HCT116 (cell line): ENCODE results near the gene PAX5. TPM values are rescaled to one million over a fixed set of nuclear protein-coding genes. Genes with fewer than 3 reads are reported as not detected.

ENCODE experiments used
- ATAC-seq: fragments of 200-7000 bp; cut with Tn5 transposase; 2 replicates; pipeline ENCODE4 v1.9.1; 2020; ENCODE audit warnings: mild to moderate bottlenecking, moderate library complexity
- BruUV-seq: library from RNA; stranded (reverse); fragments of 400-500 nt; replicated peaks from 2 replicates; lab custom pipeline; 2021; lab: Mats Ljungman, UMichigan
- CTCF ChIA-PET: fragments of 300-600 bp; sonication (Branson Sonifier 250); formaldehyde crosslinking; loops from one replicate; lab custom pipeline; 2021; ENCODE audit warnings: antibody characterized with exemption; lab: Charles Lee
- POLR2A ChIA-PET: fragments of 300-600, 350-600 bp; sonication (Branson Sonifier 250); formaldehyde crosslinking; loops from one replicate; lab custom pipeline; 2021; ENCODE audit warnings: antibody characterized with exemption; lab: Charles Lee
- RAD21 ChIA-PET, 2 experiments: fragments of 300-600 bp; sonication (Branson Sonifier 250); formaldehyde crosslinking; loops; one replicate each; lab custom pipeline; 2023; ENCODE audit warnings: low total read pairs in 2 of 2; ENCODE audit not compliant: uncharacterized antibody in 2 of 2, unreplicated experiment in 2 of 2, low non-redundant PET in 1 of 2; lab: Charles Lee
- DNase-seq: peaks from one replicate; pipeline ENCODE4 v3.0.0-alpha.2; 2010; ENCODE audit warnings: low read depth, low spot score
- H2AFZ ChIP-seq: fragments of 200-600 bp; shearing (Covaris generic), sonication (generic); 2 replicates; pipeline ENCODE4 v1.6.1; 2017; ENCODE audit warnings: low read depth, mixed run types, mixed read lengths, antibody characterized with exemption, low read length; ENCODE audit not compliant: poor library complexity, severe bottlenecking
- H3K27ac ChIP-seq: 2 replicates; pipeline ENCODE4 v1.5.1; 2012; ENCODE audit warnings: low read depth, low read length
- H3K27me3 ChIP-seq: fragments of 200-600 bp; sonication (generic); 2 replicates; pipeline ENCODE4 v1.6.1; 2016; ENCODE audit warnings: mixed run types, low read length, mixed read lengths; ENCODE audit not compliant: insufficient read depth
- H3K36me3 ChIP-seq, 2 experiments: fragments of 200-500 bp in 1 of 2; fragments of 200-600 bp in 1 of 2; sonication (Bioruptor generic) in 1 of 2; sonication (generic) in 1 of 2; 2 replicates each; pipeline versions ENCODE4 v1.5.1 to v1.6.1; 2014 to 2016; ENCODE audit warnings: low read length in 2 of 2, inconsistent platforms in 1 of 2, mixed read lengths in 1 of 2, mixed run types in 1 of 2; ENCODE audit not compliant: insufficient read depth in 2 of 2, control insufficient read depth in 1 of 2
- H3K4me1 ChIP-seq, 2 experiments: fragments of 200-600 bp in 1 of 2; sonication (generic) in 1 of 2; 2 replicates each; pipeline versions ENCODE4 v1.5.1 to v1.6.1; 2012 to 2017; ENCODE audit warnings: low read length in 2 of 2, inconsistent platforms in 1 of 2, mild to moderate bottlenecking in 1 of 2, mixed read lengths in 1 of 2, mixed run types in 1 of 2, moderate library complexity in 1 of 2; ENCODE audit not compliant: insufficient read depth in 2 of 2, control insufficient read depth in 1 of 2
- H3K4me2 ChIP-seq: fragments of 200-600 bp; sonication (generic); 2 replicates; pipeline ENCODE4 v1.6.1; 2017; ENCODE audit warnings: mixed run types, low read length, mixed read lengths
- H3K4me3 ChIP-seq, 2 experiments: fragments of 200-600 bp in 1 of 2; sonication (generic) in 1 of 2; replicated peaks in 1 of 2; 2 replicates each; pipeline ENCODE4 v1.5.1; 2011 to 2016; ENCODE audit warnings: low read length in 2 of 2, control low read depth in 1 of 2, low read depth in 1 of 2, mild to moderate bottlenecking in 1 of 2, mixed read lengths in 1 of 2, mixed run types in 1 of 2
- H3K79me2 ChIP-seq: fragments of 200-600 bp; sonication (generic); 2 replicates; pipeline ENCODE4 v1.6.1; 2017; ENCODE audit warnings: mild to moderate bottlenecking, mixed run types, low read length, moderate library complexity, mixed read lengths; ENCODE audit not compliant: insufficient read depth
- H3K9ac ChIP-seq: fragments of 200-600 bp; sonication (generic); 2 replicates; pipeline ENCODE4 v1.6.1; 2016; ENCODE audit warnings: low read length, mixed read lengths
- H3K9me2 ChIP-seq: fragments of 200-600 bp; sonication (generic), shearing (Covaris generic); 2 replicates; pipeline ENCODE4 v1.6.1; 2017; ENCODE audit warnings: mixed run types, mild to moderate bottlenecking, moderate library complexity; ENCODE audit not compliant: insufficient read depth
- H3K9me3 ChIP-seq, 2 experiments: fragments of 200-500 bp in 1 of 2; fragments of 200-600 bp in 1 of 2; sonication (Bioruptor generic) in 1 of 2; sonication (generic) in 1 of 2; 2 replicates each; pipeline ENCODE4 v1.6.1; 2014 to 2017; ENCODE audit warnings: low read length in 2 of 2, mixed read lengths in 2 of 2, inconsistent platforms in 1 of 2, low read depth in 1 of 2, mild to moderate bottlenecking in 1 of 2, mixed run types in 1 of 2, moderate library complexity in 1 of 2; ENCODE audit not compliant: control insufficient read depth in 1 of 2, insufficient read depth in 1 of 2
- H4K20me1 ChIP-seq: fragments of 200-600 bp; sonication (generic), shearing (Covaris generic); 2 replicates; pipeline ENCODE4 v1.6.1; 2017; ENCODE audit warnings: mixed run types, mild to moderate bottlenecking, moderate library complexity; ENCODE audit not compliant: insufficient read depth
- ATF3 ChIP-seq: IDR thresholded peaks from 2 replicates; pipeline ENCODE4 v1.6.1; 2012
- CBX3 ChIP-seq: IDR thresholded peaks from 2 replicates; pipeline ENCODE4 v1.6.1; 2012; ENCODE audit warnings: low read depth
- CEBPB ChIP-seq: IDR thresholded peaks from 2 replicates; pipeline ENCODE4 v1.6.1; 2012; ENCODE audit warnings: low read depth
- EZH2 ChIP-seq: fragments of 200-600 bp; sonication (generic); IDR thresholded peaks from 2 replicates; pipeline ENCODE4 v1.6.1; 2017; ENCODE audit warnings: antibody characterized with exemption, mixed run types
- FOSL1 ChIP-seq: IDR thresholded peaks from 2 replicates; pipeline ENCODE4 v1.6.1; 2012; ENCODE audit warnings: low read depth
- JUND ChIP-seq: IDR thresholded peaks from 2 replicates; pipeline ENCODE4 v1.6.1; 2012
- SP1 ChIP-seq: IDR thresholded peaks from 2 replicates; pipeline ENCODE4 v1.6.1; 2012; ENCODE audit warnings: low read depth
- YY1 ChIP-seq: IDR thresholded peaks from 2 replicates; pipeline ENCODE4 v1.6.1; 2011; ENCODE audit warnings: low read length, low read depth, moderate library complexity, mild to moderate bottlenecking; ENCODE audit not compliant: insufficient replicate concordance; ENCODE audit errors: extremely low read depth
- ZNF274 ChIP-seq: fragments of 200-500 bp; sonication (Bioruptor generic); IDR thresholded peaks from 2 replicates; pipeline ENCODE4 v1.6.1; 2014; ENCODE audit warnings: mild to moderate bottlenecking, low read depth, low read length, inconsistent platforms
- intact Hi-C: fragments of 100-400 bp; cut with micrococcal nuclease; formaldehyde crosslinking; loops from 2 replicates; pipeline ENCODE4 v1.10.0; 2022
- total RNA-seq: library from RNA; stranded (reverse); gene quantifications from one replicate; pipeline ENCODE4 v1.2.1, GENCODE V29; 2021; ENCODE audit not compliant: unreplicated experiment
- TF ChIP-seq, protein P1 (sequence below), 3 experiments: fragments of 200-600 bp in 1 of 3; sonication (generic) in 1 of 3; IDR thresholded peaks in 2 of 3; conservative IDR thresholded peaks in 1 of 3; 2 replicates each; pipeline ENCODE4 v1.5.1; 2012 to 2017; ENCODE audit warnings: low read depth in 2 of 3, low read length in 2 of 3, antibody characterized with exemption in 1 of 3, borderline replicate concordance in 1 of 3, control low read depth in 1 of 3, mild to moderate bottlenecking in 1 of 3, mixed read lengths in 1 of 3, mixed run types in 1 of 3, moderate library complexity in 1 of 3; ENCODE audit not compliant: insufficient read depth in 1 of 3

The PAX5 gene
- total RNA-seq, 1 experiment from 2014 or later: 0.17 TPM

- TF ChIP-seq CEBPB (no peak), FOSL1 (no peak)
- TF ChIP-seq, protein P1, sequence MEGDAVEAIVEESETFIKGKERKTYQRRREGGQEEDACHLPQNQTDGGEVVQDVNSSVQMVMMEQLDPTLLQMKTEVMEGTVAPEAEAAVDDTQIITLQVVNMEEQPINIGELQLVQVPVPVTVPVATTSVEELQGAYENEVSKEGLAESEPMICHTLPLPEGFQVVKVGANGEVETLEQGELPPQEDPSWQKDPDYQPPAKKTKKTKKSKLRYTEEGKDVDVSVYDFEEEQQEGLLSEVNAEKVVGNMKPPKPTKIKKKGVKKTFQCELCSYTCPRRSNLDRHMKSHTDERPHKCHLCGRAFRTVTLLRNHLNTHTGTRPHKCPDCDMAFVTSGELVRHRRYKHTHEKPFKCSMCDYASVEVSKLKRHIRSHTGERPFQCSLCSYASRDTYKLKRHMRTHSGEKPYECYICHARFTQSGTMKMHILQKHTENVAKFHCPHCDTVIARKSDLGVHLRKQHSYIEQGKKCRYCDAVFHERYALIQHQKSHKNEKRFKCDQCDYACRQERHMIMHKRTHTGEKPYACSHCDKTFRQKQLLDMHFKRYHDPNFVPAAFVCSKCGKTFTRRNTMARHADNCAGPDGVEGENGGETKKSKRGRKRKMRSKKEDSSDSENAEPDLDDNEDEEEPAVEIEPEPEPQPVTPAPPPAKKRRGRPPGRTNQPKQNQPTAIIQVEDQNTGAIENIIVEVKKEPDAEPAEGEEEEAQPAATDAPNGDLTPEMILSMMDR (IDR thresholded peaks at IDR 0.05 in 2 of 3, conservative IDR thresholded peaks at IDR 0.05 in 1 of 3; ENCODE audit: borderline replicate concordance in 1 of 3, insufficient read depth in 1 of 3, low read depth in 2 of 3, low read length in 2 of 3): no peak
These were observed 87.4 kb downstream of the PAX5 start (continued) for GRCh38 chr9:36946653-36947052.

DNA sequence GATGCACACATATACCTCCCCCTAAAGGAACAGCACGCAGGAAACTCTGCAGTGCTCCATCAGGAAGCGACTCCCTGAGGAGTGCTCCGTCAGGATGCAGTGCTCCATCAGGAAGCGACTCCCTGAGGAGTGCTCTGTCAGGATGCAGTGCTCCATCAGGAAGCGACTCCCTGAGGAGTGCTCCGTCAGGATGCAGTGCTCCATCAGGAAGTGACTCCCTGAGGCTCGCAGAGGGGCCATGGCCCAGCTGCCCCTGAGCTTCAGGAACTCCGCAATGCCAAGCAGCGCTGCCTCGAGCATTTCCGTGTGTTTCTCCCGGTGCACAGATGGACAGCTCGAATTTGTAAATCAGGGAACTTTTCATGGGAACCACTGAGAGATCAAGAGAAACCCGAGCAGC lies 88.1 kb downstream of the PAX5 start:
- BruUV-seq: no TSS peak
- CTCF ChIA-PET: no interaction called here

More for the DNA sequence above, 88.1 kb downstream of the PAX5 start:
- Histone ChIP-seq H2AFZ (no peak overlapping the region), H3K27ac (no peak overlapping the region), H3K4me2 (no peak overlapping the region), H3K36me3 (no peaks in the 10 kb centered on the region), H3K4me1 (no peaks in the 10 kb centered on the region), H3K4me3 (no peak overlapping the region), H3K9ac (no peak overlapping the region), H3K9me3 (no peaks in the 10 kb centered on the region), H3K79me2 (no peaks in the 10 kb centered on the region), H4K20me1 (no peaks in the 10 kb centered on the region), H3K27me3 (peaks cover 13% of the 10 kb centered on the region), H3K9me2 (no peaks in the 10 kb centered on the region)
- intact Hi-C loops: no loop called here
- ChIA-PET POLR2A (no interaction called here), RAD21 (no interaction called here)
- TF ChIP-seq ZNF274 (no peak), FOSL1 (no peak), SP1 (no peak), YY1 (no peak), ATF3 (no peak), CBX3 (no peak), JUND (no peak), EZH2 (no peak)
- no peak for DNase-seq
- no peak for ATAC-seq
